Chondrocyte (in vitro differentiated cells): ENCODE results near the gene MNX1. TPM values are rescaled to one million over a fixed set of nuclear protein-coding genes. Genes with fewer than 3 reads are reported as not detected.

Experiments
- DNase-seq: peaks from one replicate; pipeline ENCODE4 v3.0.0; 2021; ENCODE audit warnings: mixed read lengths, low spot score
- H3K27ac Mint-ChIP-seq: one replicate; pipeline ENCODE4 v1.8.0; 2021; ENCODE audit warnings: mild to moderate bottlenecking, moderate library complexity, mixed read lengths; ENCODE audit not compliant: unreplicated experiment
- H3K27me3 Mint-ChIP-seq: 2 replicates; pipeline ENCODE4 v1.8.0; 2021; ENCODE audit warnings: low read depth, mixed read lengths
- H3K36me3 Mint-ChIP-seq: 2 replicates; pipeline ENCODE4 v1.8.0; 2021; ENCODE audit warnings: low read depth, mixed read lengths
- H3K4me1 Mint-ChIP-seq: 2 replicates; pipeline ENCODE4 v1.8.0; 2021; ENCODE audit warnings: low read depth, mild to moderate bottlenecking, mixed read lengths
- H3K4me3 Mint-ChIP-seq: one replicate; pipeline ENCODE4 v1.8.0; 2021; ENCODE audit warnings: mild to moderate bottlenecking, moderate library complexity, mixed read lengths; ENCODE audit not compliant: unreplicated experiment
- H3K9me3 Mint-ChIP-seq: 2 replicates; pipeline ENCODE4 v1.8.0; 2021; ENCODE audit warnings: low read depth, mixed read lengths
- CTCF ChIP-seq: fragments of 200-600 bp; sonication (generic); IDR thresholded peaks from 2 replicates; pipeline ENCODE4 v1.5.0; 2021; ENCODE audit warnings: antibody characterized with exemption, mild to moderate bottlenecking, moderate library complexity
- total RNA-seq: library from RNA; stranded (reverse); gene quantifications from 3 replicates; pipeline ENCODE4 v1.2.1, GENCODE V29; 2021

Gene MNX1
- total RNA-seq, 1 donor from 2014 or later, result not detected

GRCh38 chr7:157002819-157003421 lies 7.5 kb downstream of the MNX1 start:
- Mint-ChIP-seq H3K4me1 (peaks cover 19% of the 10 kb centered on the region), H3K9me3 (no peaks in the 10 kb centered on the region), H3K27ac (no peak overlapping the region), H3K27me3 (peaks cover 68% of the 10 kb centered on the region), H3K36me3 (peaks cover 2% of the 10 kb centered on the region), H3K4me3 (no peak overlapping the region)
- DNase-seq, result no peak
- TF ChIP-seq CTCF, result no peak

- peaks cover 19% of the 10 kb centered on the region for H3K4me1 Mint-ChIP-seq
- no peaks in the 10 kb centered on the region for H3K9me3 Mint-ChIP-seq
- no peak for DNase-seq
- no peak overlapping the region for H3K27ac Mint-ChIP-seq
- TF ChIP-seq CTCF, result no peak
- no peak overlapping the region for H3K4me3 Mint-ChIP-seq
- H3K27me3 Mint-ChIP-seq, result peaks cover 67% of the 10 kb centered on the region
- H3K36me3 Mint-ChIP-seq, result peaks cover 7% of the 10 kb centered on the region
Observed at GRCh38 chr7:157001920-157002818, 8.3 kb downstream of the MNX1 start.

GRCh38 chr7:157000741-157001653 lies 9.5 kb downstream of the MNX1 start:
- no peak for DNase-seq
- H3K36me3 Mint-ChIP-seq, result peaks cover 9% of the 10 kb centered on the region
- peaks cover 19% of the 10 kb centered on the region for H3K4me1 Mint-ChIP-seq
- H3K27me3 Mint-ChIP-seq, result peaks cover 71% of the 10 kb centered on the region
- TF ChIP-seq CTCF, result no peak
- H3K27ac Mint-ChIP-seq, result no peak overlapping the region
- H3K9me3 Mint-ChIP-seq, result peaks cover 4% of the 10 kb centered on the region
- H3K4me3 Mint-ChIP-seq, result peak overlapping the region; percentile 37

- Mint-ChIP-seq H3K4me3 (peak overlapping the region; percentile 53), H3K27ac (no peak overlapping the region), H3K27me3 (peaks cover 74% of the 10 kb centered on the region), H3K9me3 (peaks cover 4% of the 10 kb centered on the region), H3K36me3 (peaks cover 9% of the 10 kb centered on the region), H3K4me1 (peaks cover 19% of the 10 kb centered on the region)
- peak; percentile 36 for DNase-seq
- TF ChIP-seq CTCF, result peak; percentile 13
Observed at GRCh38 chr7:156999958-157000726, 10.3 kb downstream of the MNX1 start.
